GM12878 (cell line): ENCODE data around the gene MYMK. TPM values are rescaled to one million over a fixed set of nuclear protein-coding genes. Genes with fewer than 3 reads are reported as not detected.

Experiments
- ATAC-seq: fragments of 200-7000 bp; cut with Tn5 transposase; 3 replicates; pipeline ENCODE4 v1.9.1; 2020; ENCODE audit warnings: mild to moderate bottlenecking, moderate library complexity
- BruUV-seq: library from RNA; stranded (reverse); fragments of 400-500 nt; replicated peaks from 2 replicates; lab custom pipeline; 2021; lab: Mats Ljungman, UMichigan
- CTCF ChIA-PET: fragments of 300-600 bp; sonication (Branson Sonifier 250); formaldehyde crosslinking; extraction: SDS; loops from one replicate; lab custom pipeline; 2021; ENCODE audit warnings: inconsistent platforms; lab: Yijun Ruan, JAX
- POLR2A ChIA-PET: fragments of 350-600 bp; formaldehyde crosslinking; extraction: SDS; loops from one replicate; lab custom pipeline; 2021; ENCODE audit warnings: inconsistent platforms; lab: Charles Lee
- RAD21 ChIA-PET: fragments of 300-600 bp; sonication (Branson Sonifier 250); formaldehyde crosslinking; loops from one replicate; lab custom pipeline; 2023; ENCODE audit warnings: antibody characterized with exemption; ENCODE audit not compliant: unreplicated experiment; lab: Charles Lee
- SMC1A ChIA-PET: fragments of 300-600 bp; sonication (Branson Sonifier 250); formaldehyde crosslinking; loops from one replicate; lab custom pipeline; 2023; ENCODE audit not compliant: unreplicated experiment, uncharacterized antibody; lab: Charles Lee
- DNase-seq: peaks from one replicate; pipeline ENCODE4 v3.0.0-alpha.2; 2011; ENCODE audit warnings: low read depth, low spot score
- FAIRE-seq: peaks from 3 replicates; lab custom pipeline; 2011; peaks lifted over from hg19 to GRCh38; lab: Jason Lieb, UNC
- H2AFZ ChIP-seq: 2 replicates; pipeline ENCODE4 v1.6.0; 2011; ENCODE audit warnings: low read depth, low read length, control low read depth; ENCODE audit not compliant: control insufficient read depth
- H3K27ac ChIP-seq: 2 replicates; pipeline ENCODE4 v1.5.1; 2011; ENCODE audit warnings: control low read depth; ENCODE audit not compliant: control insufficient read depth, insufficient read depth
- H3K27me3 ChIP-seq, 2 experiments: replicated peaks in 1 of 2; 2 replicates each; pipeline versions ENCODE4 v1.6.0 to v1.6.1; 2011; ENCODE audit warnings: low read length in 1 of 2; ENCODE audit not compliant: control insufficient read depth in 2 of 2, insufficient read depth in 2 of 2
- H3K36me3 ChIP-seq, 2 experiments: 2 replicates each; pipeline ENCODE4 v1.5.1; 2011; ENCODE audit warnings: low read length in 1 of 2; ENCODE audit not compliant: control insufficient read depth in 2 of 2, insufficient read depth in 2 of 2
- H3K4me1 ChIP-seq: 2 replicates; pipeline ENCODE4 v1.6.1; 2011; ENCODE audit warnings: mild to moderate bottlenecking, low read length, moderate library complexity, mixed read lengths; ENCODE audit not compliant: control insufficient read depth, insufficient read depth
- H3K4me2 ChIP-seq: 2 replicates; pipeline ENCODE4 v1.6.0; 2011; ENCODE audit warnings: control low read depth; ENCODE audit not compliant: control insufficient read depth, insufficient read depth
- H3K4me3 ChIP-seq: fragments of 200-600 bp; sonication (generic); 2 replicates; pipeline ENCODE4 v1.5.1; 2016
- H3K79me2 ChIP-seq: 2 replicates; pipeline ENCODE4 v1.6.0; 2011; ENCODE audit warnings: low read length; ENCODE audit not compliant: control insufficient read depth, insufficient read depth
- H3K9ac ChIP-seq: 2 replicates; pipeline ENCODE4 v1.8.0; 2011; ENCODE audit warnings: low read length, control low read depth, mixed read lengths; ENCODE audit not compliant: control insufficient read depth, insufficient read depth
- H3K9me3 ChIP-seq: replicated peaks from 3 replicates; pipeline ENCODE4 v1.5.1; 2011; ENCODE audit warnings: mild to moderate bottlenecking, low read length; ENCODE audit not compliant: control insufficient read depth, insufficient read depth
- H4K20me1 ChIP-seq: 2 replicates; pipeline ENCODE4 v1.6.0; 2011; ENCODE audit not compliant: control insufficient read depth, insufficient read depth
- ASH2L ChIP-seq: fragments of 300-600, 200-600 bp; sonication (generic); IDR thresholded peaks from 2 replicates; pipeline ENCODE4 v1.6.1; 2017; ENCODE audit warnings: low read depth, mild to moderate bottlenecking, borderline replicate concordance
- CBX3 ChIP-seq: fragments of 200-600 bp; sonication (generic); IDR thresholded peaks from 2 replicates; pipeline ENCODE4 v1.6.1; 2016; ENCODE audit warnings: low read depth, borderline replicate concordance
- CUX1 ChIP-seq: IDR thresholded peaks from 2 replicates; pipeline ENCODE4 v1.6.1; 2012; ENCODE audit warnings: improper control_type of control experiment, low read depth, low read length; ENCODE audit not compliant: insufficient replicate concordance
- GATAD2B ChIP-seq: fragments of 450-650 bp; conservative IDR thresholded peaks from 2 replicates; pipeline ENCODE4 v1.6.1; 2017; ENCODE audit warnings: low read depth, mild to moderate bottlenecking, moderate library complexity
- KAT2A ChIP-seq: conservative IDR thresholded peaks from 2 replicates; pipeline ENCODE4 v1.6.1; 2011; ENCODE audit warnings: low read depth, low read length; ENCODE audit not compliant: control insufficient read depth
- REST ChIP-seq: IDR thresholded peaks from 2 replicates; pipeline ENCODE4 v1.6.1; 2012; ENCODE audit warnings: mild to moderate bottlenecking, low read depth, low read length
- WGBS: methylation state at CpG from one replicate; pipeline ENCODE4 v1.1.6; 2016; ENCODE audit warnings: low lambda C conversion rate; ENCODE audit not compliant: insufficient replicate concordance, insufficient coverage; ENCODE audit errors: missing lambda C conversion rate; 5-methylcytosine and 5-hydroxymethylcytosine counted together
- in situ Hi-C: fragments of 300-500 bp; cut with MboI; formaldehyde crosslinking; loops from 9 replicates; pipeline ENCODE4 v1.14.3; 2018; ENCODE audit warnings: mixed read lengths
- intact Hi-C: fragments of 100-400 bp; cut with micrococcal nuclease; formaldehyde crosslinking; loops from one replicate; pipeline ENCODE4 v1.14.2; 2022; ENCODE audit not compliant: unreplicated experiment
- polyA plus RNA-seq, 11 experiments: library from polyadenylated mRNA; depleted of rRNA in 4 of 11; unstranded in 6 of 11; stranded (reverse) in 5 of 11; fragments of >200 nt; fragmentation: Nextera tagmentation in 4 of 11; fragmentation: Illumina TruSeq in 1 of 11; extraction: Ambion mirVana in 4 of 11; extraction: Trizol in 1 of 11; gene quantifications; 1 replicate in 1 of 11; 2 replicates in 10 of 11; pipeline versions ENCODE4 v1.2.1 to v1.2.3, GENCODE V29; 2011 to 2016; ENCODE audit warnings: inconsistent platforms in 2 of 11, missing spikeins in 2 of 11, low read depth in 1 of 11
- total RNA-seq, 4 experiments: library from RNA; depleted of rRNA in 3 of 4; stranded (reverse); fragments of >200 nt in 3 of 4; fragmentation: Illumina TruSeq in 1 of 4; extraction: Trizol in 1 of 4; gene quantifications; 2 replicates each; pipeline versions ENCODE4 v1.2.1 to v1.2.3, GENCODE V29; 2013 to 2021
- TF ChIP-seq, protein P1 (sequence below): fragments of 450-650 bp; formaldehyde crosslinking; IDR thresholded peaks from 2 replicates; pipeline ENCODE4 v1.5.0; 2022; ENCODE audit warnings: mild to moderate bottlenecking, missing genetic modification characterization

MYMK gene
- total and polyA plus RNA-seq, 10 of the 15 experiments (the other 5 are each of a cell fraction or from before 2014, with no cell fraction given) = not detected

GRCh38 chr9:133523106-133523505 is 1.7 kb downstream of the MYMK start:
- DNase-seq = no peak
- Histone ChIP-seq H2AFZ (no peak overlapping the region), H3K79me2 (no peaks in the 10 kb centered on the region), H3K36me3 (no peaks in the 10 kb centered on the region), H3K9me3 (no peaks in the 10 kb centered on the region), H3K27me3 (peaks cover 0 to 4% of the 10 kb centered on the region in 2 experiments; a peak in 3 of 4 replicates), H3K9ac (no peak overlapping the region), H4K20me1 (no peaks in the 10 kb centered on the region), H3K27ac (no peak overlapping the region), H3K4me1 (no peaks in the 10 kb centered on the region), H3K4me2 (no peak overlapping the region), H3K4me3 (no peak overlapping the region)
- no peak for ATAC-seq
- CTCF ChIA-PET = no interaction called here
- no peak for FAIRE-seq
- BruUV-seq = no TSS peak
- SMC1A ChIA-PET = no interaction called here
- TF ChIP-seq ASH2L (no peak), CBX3 (no peak), GATAD2B (no peak), REST (no peak), CUX1 (no peak), KAT2A (no peak)
- TF ChIP-seq, protein P1, sequence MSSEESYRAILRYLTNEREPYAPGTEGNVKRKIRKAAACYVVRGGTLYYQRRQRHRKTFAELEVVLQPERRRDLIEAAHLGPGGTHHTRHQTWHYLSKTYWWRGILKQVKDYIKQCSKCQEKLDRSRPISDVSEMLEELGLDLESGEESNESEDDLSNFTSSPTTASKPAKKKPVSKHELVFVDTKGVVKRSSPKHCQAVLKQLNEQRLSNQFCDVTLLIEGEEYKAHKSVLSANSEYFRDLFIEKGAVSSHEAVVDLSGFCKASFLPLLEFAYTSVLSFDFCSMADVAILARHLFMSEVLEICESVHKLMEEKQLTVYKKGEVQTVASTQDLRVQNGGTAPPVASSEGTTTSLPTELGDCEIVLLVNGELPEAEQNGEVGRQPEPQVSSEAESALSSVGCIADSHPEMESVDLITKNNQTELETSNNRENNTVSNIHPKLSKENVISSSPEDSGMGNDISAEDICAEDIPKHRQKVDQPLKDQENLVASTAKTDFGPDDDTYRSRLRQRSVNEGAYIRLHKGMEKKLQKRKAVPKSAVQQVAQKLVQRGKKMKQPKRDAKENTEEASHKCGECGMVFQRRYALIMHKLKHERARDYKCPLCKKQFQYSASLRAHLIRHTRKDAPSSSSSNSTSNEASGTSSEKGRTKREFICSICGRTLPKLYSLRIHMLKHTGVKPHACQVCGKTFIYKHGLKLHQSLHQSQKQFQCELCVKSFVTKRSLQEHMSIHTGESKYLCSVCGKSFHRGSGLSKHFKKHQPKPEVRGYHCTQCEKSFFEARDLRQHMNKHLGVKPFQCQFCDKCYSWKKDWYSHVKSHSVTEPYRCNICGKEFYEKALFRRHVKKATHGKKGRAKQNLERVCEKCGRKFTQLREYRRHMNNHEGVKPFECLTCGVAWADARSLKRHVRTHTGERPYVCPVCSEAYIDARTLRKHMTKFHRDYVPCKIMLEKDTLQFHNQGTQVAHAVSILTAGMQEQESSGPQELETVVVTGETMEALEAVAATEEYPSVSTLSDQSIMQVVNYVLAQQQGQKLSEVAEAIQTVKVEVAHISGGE (CRISPR knock-in tag) = no peak
- in situ Hi-C loops (no loop called here), intact Hi-C loops (no loop called here)
- POLR2A ChIA-PET = no interaction called here
- WGBS = 20% methylated on average over 7 of the region's 8 CpGs
- RAD21 ChIA-PET = no interaction called here
